Ovary (tissue), 9 donors: ENCODE results near the gene TBC1D28. TPM values are rescaled to one million over a fixed set of nuclear protein-coding genes. Genes with fewer than 3 reads are reported as not detected.
"Not testable (repeated sequence)": the region's sequence is repeated elsewhere in the genome, so short reads cannot be mapped to it uniquely, and the experiment has no call there.

Experiments used
- DNase-seq, 5 donors: peaks; one replicate each; pipeline ENCODE4 v3.0.0-alpha.2; 2019 to 2020
- H3K27ac ChIP-seq, 2 donors: fragments of 200-600 bp; one replicate each; pipeline versions ENCODE4 v1.5.1 to v1.8.0; 2019 to 2022
- H3K27me3 ChIP-seq: fragments of 200-600 bp; one replicate; pipeline ENCODE4 v1.8.0; 2022
- H3K36me3 ChIP-seq: fragments of 200-600 bp; sonication (generic); one replicate; pipeline ENCODE4 v1.5.1; 2019
- H3K4me1 ChIP-seq: one replicate; pipeline ENCODE4 v1.8.1; 2013; ENCODE audit warnings: mild to moderate bottlenecking, moderate library complexity; ENCODE audit not compliant: insufficient read depth
- H3K4me3 ChIP-seq: fragments of 200-600 bp; sonication (generic); one replicate; pipeline ENCODE4 v1.5.1; 2017
- H3K9me3 ChIP-seq, 2 donors: fragments of 200-600 bp in 1 of 2; sonication (generic) in 1 of 2; one replicate each; pipeline versions ENCODE4 v1.5.1 to v1.8.1; 2013 to 2019; ENCODE audit warnings: mild to moderate bottlenecking in 1 of 2, moderate library complexity in 1 of 2
- WGBS, 3 donors: extraction: QIAGEN DNeasy Blood & Tissue Kit in 1 of 3; methylation state at CpG; one replicate each; pipeline versions ENCODE4 v1.1.5 to v1.1.7; 2013 to 2017; 5-methylcytosine and 5-hydroxymethylcytosine counted together
- intact Hi-C, 4 donors: fragments of 100-400 bp; cut with DNase I; formaldehyde crosslinking; loops; one replicate each; pipeline versions ENCODE4 v1.11.0 to v1.15.1; 2022 to 2023
- polyA plus RNA-seq, 2 donors: library from polyadenylated mRNA; stranded (reverse); fragments of 200-250 nt in 1 of 2; fragments of 350-450 nt in 1 of 2; fragmentation: Illumina TruSeq in 1 of 2; extraction: RNeasy Lipid Tissue Mini Kit (QIAGEN cat#74804) in 1 of 2; gene quantifications; one replicate each; pipeline ENCODE4 v1.2.3, GENCODE V29; 2013 to 2014
- small RNA-seq: library from RNA; depleted of rRNA; stranded (forward); fragments of <200 nt; gene quantifications from one replicate; pipeline ENCODE3, GENCODE V24; 2016
- total RNA-seq, 7 donors: library from RNA; depleted of rRNA in 2 of 7; stranded (reverse); fragments of >200 nt in 2 of 7; fragmentation: NEBNext Ultra II Directional in 3 of 7; extraction: Animal tissue kit (Norgen Biotek cat#: 25700) in 3 of 7; gene quantifications; one replicate each; pipeline versions ENCODE4 v1.1.0 to v1.2.4, GENCODE V29; 2016 to 2023
- donor health status: DM: no; HTN: no; CAD: no; lungs with moderate emphysema.
- donor health status: DM: no; HTN: no; CAD: no.
- donor health status: Bipolar disorder and iron deficiency.
- donor health status: DM: yes; HTN: yes; CAD: no.
- donor health status: DM: no; HTN: no; CAD: no.
- donor health status: DM: yes; HTN: yes; CAD: no.

Gene TBC1D28
- total and polyA plus RNA-seq, 9 donors, result not detected

DNA sequence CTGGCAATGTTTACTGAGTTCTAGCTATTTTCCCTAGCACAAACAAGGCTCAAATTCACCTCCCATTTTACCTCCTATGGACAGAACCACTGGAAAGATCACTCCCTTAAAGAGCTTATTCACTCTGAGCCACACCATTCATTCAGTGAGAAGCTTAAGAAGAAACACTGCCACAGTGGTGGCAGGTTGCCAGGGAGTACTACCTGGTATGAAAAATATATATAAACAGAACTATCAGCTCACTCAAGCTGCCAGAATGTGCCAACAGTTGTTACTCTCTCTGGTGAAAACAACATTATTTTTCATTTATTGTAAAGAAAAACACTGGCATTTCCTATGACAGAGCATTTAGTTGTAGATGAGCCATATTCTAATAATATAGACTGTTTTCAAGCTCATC is 31.2 kb downstream of the TBC1D28 start:
- intact Hi-C loops, H3K36me3 ChIP-seq, H3K4me1 ChIP-seq: not testable (repeated sequence)

DNA sequence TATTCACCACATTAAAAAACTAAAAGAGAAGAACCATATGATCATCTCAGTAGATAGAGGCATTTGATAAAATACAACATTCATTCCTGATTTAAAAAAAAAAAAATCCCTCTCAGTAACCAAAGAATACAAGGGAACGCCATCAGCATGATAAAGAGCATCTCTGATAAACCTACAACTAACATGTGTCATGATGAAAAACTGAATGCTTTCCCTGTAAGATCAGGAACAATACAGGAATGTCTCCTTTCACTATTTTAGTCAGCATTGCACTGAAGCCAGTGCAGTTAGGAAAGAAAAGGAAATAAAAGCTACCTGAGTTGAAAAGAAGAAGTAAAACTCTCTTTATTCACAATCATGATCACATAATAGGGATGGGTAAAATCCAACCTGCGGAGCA is 51.1 kb downstream of the TBC1D28 start:
- H3K4me3 ChIP-seq, DNase-seq, H3K36me3 ChIP-seq, H3K4me1 ChIP-seq, intact Hi-C loops, H3K9me3 ChIP-seq, H3K27me3 ChIP-seq, H3K27ac ChIP-seq: not testable (repeated sequence)
- WGBS, 3 donors, result 74 to 84% (median 80%) methylated on average over 2 of the region's 2 CpGs

More for the DNA sequence above, 31.2 kb downstream of the TBC1D28 start:
- H3K9me3 ChIP-seq, H3K27ac ChIP-seq, DNase-seq, H3K27me3 ChIP-seq, H3K4me3 ChIP-seq: not testable (repeated sequence)

Small RNAs within 50 kb of the gene (small RNA-seq; reads per million reads assigned to genes)
- not detected for gene AC026271.2

Other genes starting within 250 kb of the TBC1D28 start
- gene LGALS9C, start 167.6 kb downstream of the TBC1D28 start, total RNA-seq, result not detected
- gene LGALS9C, start 167.6 kb downstream of the TBC1D28 start, polyA plus RNA-seq, result under 1 TPM in 1 of 2 donors, not detected in 1; 0.12 TPM
- gene FOXO3B, start 37.9 kb upstream of the TBC1D28 start, total RNA-seq, result 10 to 100 TPM in 4 of 7 donors, 1 to 10 TPM in 3; 5.7 to 15.0 (median 10.5) TPM
- gene FOXO3B, start 37.9 kb upstream of the TBC1D28 start, polyA plus RNA-seq, result 1 to 10 TPM; 1.2 to 3.7 TPM
- under 1 TPM in 2 of 7 donors, not detected in 5; 0.11 to 0.20 TPM for gene FBXW10, start 99.7 kb upstream of the TBC1D28 start, total RNA-seq
- gene FBXW10, start 99.7 kb upstream of the TBC1D28 start, polyA plus RNA-seq, result under 1 TPM; 0.04 to 0.38 TPM
- gene TVP23B, start 136.8 kb upstream of the TBC1D28 start, total RNA-seq, result 10 to 100 TPM; 30.4 to 44.7 (median 33.5) TPM
- 10 to 100 TPM; 27.0 to 31.5 TPM for gene TVP23B, start 136.8 kb upstream of the TBC1D28 start, polyA plus RNA-seq
- 10 to 100 TPM; 28.8 to 44.7 (median 36.4) TPM for gene PRPSAP2, start 213.7 kb upstream of the TBC1D28 start, total RNA-seq
- 10 to 100 TPM; 25.2 to 35.4 TPM for gene PRPSAP2, start 213.7 kb upstream of the TBC1D28 start, polyA plus RNA-seq